MM.1S (cell line): ENCODE data around the gene SLC9A3.

Experiments
- CTCF ChIP-seq: fragments of 300-600 bp; sonication (generic); IDR thresholded peaks from 2 replicates; pipeline ENCODE4 v1.5.1; 2016; ENCODE audit warnings: antibody characterized with exemption, low read length, mixed read lengths
- EZH2 ChIP-seq: fragments of 300-600 bp; sonication (generic); optimal IDR thresholded peaks from 2 replicates; pipeline ENCODE3; 2017; ENCODE audit warnings: low read depth, mild to moderate bottlenecking, antibody characterized with exemption, low read length, mixed read lengths

- TF ChIP-seq CTCF (no peak), EZH2 (no peak)
These were observed at the start of gene SLC9A3 for GRCh38 chr5:524234-524972.
